ENCODE measurements around the gene KCNJ6.
A peak's percentile ranks its signal among the peaks of the same experiment; 100 is the strongest.

The KCNJ6 gene

DNA sequence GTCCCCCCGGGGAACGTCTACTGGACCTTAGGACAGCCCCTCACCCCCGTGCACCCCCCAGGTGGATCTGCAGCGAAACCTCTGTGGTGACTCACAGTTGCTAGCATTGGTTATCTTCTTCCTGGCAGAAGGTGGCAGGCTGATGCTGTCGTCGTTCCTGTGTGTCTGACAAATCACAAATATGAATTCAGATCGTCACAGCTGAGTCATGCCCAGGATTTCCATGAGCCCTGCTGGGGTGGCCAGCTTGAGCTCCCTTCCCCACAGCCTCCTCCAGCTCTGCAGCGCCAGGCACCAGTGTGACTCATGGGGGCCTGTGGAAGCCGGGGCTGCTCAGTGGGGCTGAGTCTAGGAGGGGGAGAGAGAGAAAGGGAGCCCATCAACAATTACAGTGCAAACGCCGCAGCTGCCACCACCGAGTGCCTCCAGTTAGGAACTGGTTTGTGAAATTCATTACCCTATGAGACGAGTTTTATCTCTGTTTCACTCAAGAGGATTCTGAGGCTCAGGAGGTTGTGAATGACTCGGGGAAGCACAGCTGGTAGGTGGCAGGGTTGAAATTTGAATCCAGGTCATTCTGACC lies 351.8 kb downstream of the KCNJ6 start:
- no peaks in the 10 kb centered on the region for H4K20me1 ChIP-seq (ENCODE audit: low read depth, low read length)
- H3K9me3 ChIP-seq (ENCODE audit: insufficient read depth, low read length) = no peaks in the 10 kb centered on the region
- no peak for TF ChIP-seq EZH2phosphoT487 (conservative IDR thresholded peaks at IDR 0.05; ENCODE audit: low read length)
- H3K79me2 ChIP-seq (ENCODE audit: insufficient read depth, low read length) = no peaks in the 10 kb centered on the region
- no peaks in the 10 kb centered on the region for H3F3A ChIP-seq (ENCODE audit: insufficient read depth)
- peak overlapping the region; percentile 63 for H3K9ac ChIP-seq (ENCODE audit: low read length)
- H3K4me3 ChIP-seq (ENCODE audit: insufficient read depth, low read length, poor library complexity, severe bottlenecking) = peak overlapping the region; percentile 59
- peak overlapping the region; percentile 65 for H3K4me2 ChIP-seq (ENCODE audit: low read depth, low read length, poor library complexity, severe bottlenecking)
- no peaks in the 10 kb centered on the region for H3K9me2 ChIP-seq (replicated peaks; ENCODE audit: insufficient read depth, low read length)
- no peaks in the 10 kb centered on the region for H3K36me3 ChIP-seq (ENCODE audit: low read length)
- H3K27me3 ChIP-seq (ENCODE audit: low read length) = no peaks in the 10 kb centered on the region
- no peak overlapping the region for H3K27ac ChIP-seq (ENCODE audit: low read depth, low read length)
- H2AFZ ChIP-seq (ENCODE audit: low read depth, low read length, severe bottlenecking) = peak overlapping the region; percentile 74

DNA sequence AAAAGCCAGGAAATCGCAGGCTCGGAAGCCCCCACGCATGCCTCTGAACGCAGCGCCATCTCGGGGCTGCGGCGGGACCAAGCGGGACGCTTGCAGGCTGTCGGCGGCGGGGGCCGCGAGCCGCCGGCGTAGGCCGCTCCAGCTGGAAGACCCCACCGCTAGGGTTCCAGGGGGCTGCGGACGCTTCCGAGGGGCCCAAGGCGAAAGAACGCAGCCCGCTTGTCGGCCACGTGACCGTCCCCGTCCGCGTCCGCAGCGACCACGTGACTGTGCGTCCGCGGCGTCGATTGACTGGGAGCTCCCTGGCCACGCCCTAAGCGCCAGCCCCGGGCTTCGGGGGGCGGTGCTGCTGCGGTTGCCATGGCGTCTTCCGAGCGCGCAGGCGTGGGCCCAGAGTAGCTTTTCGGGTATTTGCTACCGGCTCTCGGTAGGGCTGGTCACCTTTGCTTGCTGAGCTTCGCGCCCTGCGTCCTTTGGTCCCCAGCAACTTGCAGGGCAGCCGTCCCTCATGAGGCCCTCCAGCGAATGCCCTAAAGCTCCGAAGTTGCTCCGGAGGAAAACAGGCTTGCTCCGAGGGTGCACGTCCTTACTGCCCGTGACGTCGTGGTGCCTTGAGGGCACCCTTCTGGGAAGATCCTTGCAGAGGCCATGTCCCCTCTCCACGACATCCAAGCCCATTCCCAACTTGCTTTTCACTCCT lies 352.5 kb downstream of the KCNJ6 start:
- peak overlapping the region; percentile 63 for H3K9ac ChIP-seq (ENCODE audit: low read length)
- TF ChIP-seq, protein P1, sequence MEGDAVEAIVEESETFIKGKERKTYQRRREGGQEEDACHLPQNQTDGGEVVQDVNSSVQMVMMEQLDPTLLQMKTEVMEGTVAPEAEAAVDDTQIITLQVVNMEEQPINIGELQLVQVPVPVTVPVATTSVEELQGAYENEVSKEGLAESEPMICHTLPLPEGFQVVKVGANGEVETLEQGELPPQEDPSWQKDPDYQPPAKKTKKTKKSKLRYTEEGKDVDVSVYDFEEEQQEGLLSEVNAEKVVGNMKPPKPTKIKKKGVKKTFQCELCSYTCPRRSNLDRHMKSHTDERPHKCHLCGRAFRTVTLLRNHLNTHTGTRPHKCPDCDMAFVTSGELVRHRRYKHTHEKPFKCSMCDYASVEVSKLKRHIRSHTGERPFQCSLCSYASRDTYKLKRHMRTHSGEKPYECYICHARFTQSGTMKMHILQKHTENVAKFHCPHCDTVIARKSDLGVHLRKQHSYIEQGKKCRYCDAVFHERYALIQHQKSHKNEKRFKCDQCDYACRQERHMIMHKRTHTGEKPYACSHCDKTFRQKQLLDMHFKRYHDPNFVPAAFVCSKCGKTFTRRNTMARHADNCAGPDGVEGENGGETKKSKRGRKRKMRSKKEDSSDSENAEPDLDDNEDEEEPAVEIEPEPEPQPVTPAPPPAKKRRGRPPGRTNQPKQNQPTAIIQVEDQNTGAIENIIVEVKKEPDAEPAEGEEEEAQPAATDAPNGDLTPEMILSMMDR (IDR thresholded peaks at IDR 0.05; ENCODE audit: insufficient read depth, low read length, poor library complexity, severe bottlenecking) = peak; percentile 12
- no peak for TF ChIP-seq EZH2phosphoT487 (conservative IDR thresholded peaks at IDR 0.05; ENCODE audit: low read length)
- H3F3A ChIP-seq (ENCODE audit: insufficient read depth) = no peaks in the 10 kb centered on the region
- H3K27ac ChIP-seq (ENCODE audit: low read depth, low read length) = no peak overlapping the region
- no peaks in the 10 kb centered on the region for H3K9me2 ChIP-seq (replicated peaks; ENCODE audit: insufficient read depth, low read length)
- no peaks in the 10 kb centered on the region for H4K20me1 ChIP-seq (ENCODE audit: low read depth, low read length)
- H2AFZ ChIP-seq (ENCODE audit: low read depth, low read length, severe bottlenecking) = peak overlapping the region; percentile 74
- H3K79me2 ChIP-seq (ENCODE audit: insufficient read depth, low read length) = no peaks in the 10 kb centered on the region
- peak overlapping the region; percentile 65 for H3K4me2 ChIP-seq (ENCODE audit: low read depth, low read length, poor library complexity, severe bottlenecking)
- no peaks in the 10 kb centered on the region for H3K27me3 ChIP-seq (ENCODE audit: low read length)
- no peaks in the 10 kb centered on the region for H3K36me3 ChIP-seq (ENCODE audit: low read length)
- no peaks in the 10 kb centered on the region for H3K9me3 ChIP-seq (ENCODE audit: insufficient read depth, low read length)
- H3K4me3 ChIP-seq (ENCODE audit: insufficient read depth, low read length, poor library complexity, severe bottlenecking) = peak overlapping the region; percentile 59

DNA sequence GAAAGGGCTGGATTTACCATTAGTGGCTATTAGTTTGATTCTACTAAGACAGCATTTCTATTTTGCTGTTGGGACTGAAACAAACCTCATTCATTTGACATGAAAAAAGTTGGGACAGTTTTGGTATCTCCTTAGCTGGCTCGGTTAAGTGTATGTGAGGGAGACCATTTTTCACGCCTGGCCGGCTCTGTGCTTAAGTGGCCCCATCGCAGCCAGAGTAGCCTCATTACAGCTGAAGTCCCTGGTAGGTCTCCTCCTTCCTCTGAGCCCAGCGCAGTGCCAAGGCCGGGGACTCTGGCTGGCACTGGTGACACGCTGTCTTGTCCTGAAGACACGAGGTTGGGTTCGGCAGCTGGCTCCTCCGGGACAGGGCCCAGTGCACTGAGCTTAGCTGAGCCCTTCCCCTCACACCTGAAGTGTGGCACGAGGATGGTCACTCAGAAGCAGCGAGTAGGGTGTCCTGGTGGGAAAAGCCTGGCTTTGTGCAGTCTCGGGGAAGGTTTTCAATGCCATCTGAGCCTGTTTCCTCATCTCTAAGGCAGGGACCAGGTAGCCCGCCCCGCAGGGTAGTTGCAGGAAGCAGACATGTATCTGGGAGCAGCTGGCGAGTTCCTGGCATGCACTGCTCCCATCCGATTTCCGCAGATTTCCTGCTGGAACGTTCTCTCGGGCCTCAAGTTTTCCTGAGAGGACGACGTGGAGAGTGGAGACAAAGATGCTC lies 353.2 kb downstream of the KCNJ6 start:
- peak overlapping the region; percentile 59 for H3K4me3 ChIP-seq (ENCODE audit: insufficient read depth, low read length, poor library complexity, severe bottlenecking)
- H3K9ac ChIP-seq (ENCODE audit: low read length) = peak overlapping the region; percentile 63
- no peak for TF ChIP-seq EZH2phosphoT487 (conservative IDR thresholded peaks at IDR 0.05; ENCODE audit: low read length)
- TF ChIP-seq, protein P1 (IDR thresholded peaks at IDR 0.05; ENCODE audit: insufficient read depth, low read length, poor library complexity, severe bottlenecking) = no peak
- H3K4me2 ChIP-seq (ENCODE audit: low read depth, low read length, poor library complexity, severe bottlenecking) = peak overlapping the region; percentile 65
- H2AFZ ChIP-seq (ENCODE audit: low read depth, low read length, severe bottlenecking) = peak overlapping the region; percentile 74
- H3K9me2 ChIP-seq (replicated peaks; ENCODE audit: insufficient read depth, low read length) = no peaks in the 10 kb centered on the region
- no peaks in the 10 kb centered on the region for H3K27me3 ChIP-seq (ENCODE audit: low read length)
- no peaks in the 10 kb centered on the region for H3K79me2 ChIP-seq (ENCODE audit: insufficient read depth, low read length)
- no peak overlapping the region for H3K27ac ChIP-seq (ENCODE audit: low read depth, low read length)
- no peaks in the 10 kb centered on the region for H4K20me1 ChIP-seq (ENCODE audit: low read depth, low read length)
- H3F3A ChIP-seq (ENCODE audit: insufficient read depth) = no peaks in the 10 kb centered on the region
- no peaks in the 10 kb centered on the region for H3K9me3 ChIP-seq (ENCODE audit: insufficient read depth, low read length)
- no peaks in the 10 kb centered on the region for H3K36me3 ChIP-seq (ENCODE audit: low read length)

Measured in SU-DHL-6 (cell line).